Right kidney (tissue), 1 donor: ENCODE results near the gene CACNA2D2.
A peak's percentile ranks its signal among the peaks of the same experiment; 100 is the strongest.

ENCODE experiments used
- DNase-seq: peaks from one replicate; pipeline ENCODE4 v3.0.0-alpha.2; 2016

The CACNA2D2 gene

GRCh38 chr3:50345008-50345407 is 158.4 kb downstream of the CACNA2D2 start:
- DNase-seq = no peak

DNA sequence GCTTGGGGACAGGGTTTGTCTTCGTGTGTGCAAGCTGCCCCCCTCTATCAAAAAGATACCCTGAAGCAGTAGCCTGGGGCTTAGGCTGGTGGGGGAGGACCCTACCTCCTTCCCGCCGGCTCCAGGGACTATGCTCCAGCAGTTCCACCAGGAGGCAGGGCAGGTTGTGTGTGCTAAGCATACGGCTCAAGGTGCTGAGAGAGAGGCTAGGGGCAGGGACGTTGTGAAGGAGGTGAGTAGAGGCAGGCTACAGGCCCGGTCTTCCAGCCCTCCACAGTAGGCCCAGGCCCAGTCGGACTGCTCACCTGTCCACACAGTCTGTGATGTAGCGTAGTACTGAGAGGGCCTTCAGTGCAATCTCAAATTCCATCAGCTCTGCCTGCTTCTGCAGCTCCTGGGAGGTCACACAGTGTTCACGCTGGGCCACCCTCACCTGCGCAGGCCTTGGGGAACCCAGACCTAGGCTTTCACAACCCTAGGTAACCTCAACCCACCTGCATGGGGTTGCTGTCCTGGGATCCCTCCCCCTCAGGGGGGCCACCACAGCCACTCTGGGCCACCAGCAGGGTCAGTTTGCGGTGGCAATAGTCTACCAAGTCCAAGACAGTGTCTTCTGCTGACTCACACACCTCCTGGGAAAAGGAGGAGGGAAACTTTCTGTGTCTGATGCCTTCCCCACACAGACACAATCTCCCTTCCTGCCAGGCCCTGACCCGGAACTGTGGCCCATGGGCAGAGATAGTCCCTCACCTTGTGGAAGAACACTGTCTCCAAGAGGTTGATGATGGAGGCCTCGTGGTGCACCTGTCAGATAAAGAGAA is 160.4 kb downstream of the CACNA2D2 start:
- DNase-seq = no peak

DNA sequence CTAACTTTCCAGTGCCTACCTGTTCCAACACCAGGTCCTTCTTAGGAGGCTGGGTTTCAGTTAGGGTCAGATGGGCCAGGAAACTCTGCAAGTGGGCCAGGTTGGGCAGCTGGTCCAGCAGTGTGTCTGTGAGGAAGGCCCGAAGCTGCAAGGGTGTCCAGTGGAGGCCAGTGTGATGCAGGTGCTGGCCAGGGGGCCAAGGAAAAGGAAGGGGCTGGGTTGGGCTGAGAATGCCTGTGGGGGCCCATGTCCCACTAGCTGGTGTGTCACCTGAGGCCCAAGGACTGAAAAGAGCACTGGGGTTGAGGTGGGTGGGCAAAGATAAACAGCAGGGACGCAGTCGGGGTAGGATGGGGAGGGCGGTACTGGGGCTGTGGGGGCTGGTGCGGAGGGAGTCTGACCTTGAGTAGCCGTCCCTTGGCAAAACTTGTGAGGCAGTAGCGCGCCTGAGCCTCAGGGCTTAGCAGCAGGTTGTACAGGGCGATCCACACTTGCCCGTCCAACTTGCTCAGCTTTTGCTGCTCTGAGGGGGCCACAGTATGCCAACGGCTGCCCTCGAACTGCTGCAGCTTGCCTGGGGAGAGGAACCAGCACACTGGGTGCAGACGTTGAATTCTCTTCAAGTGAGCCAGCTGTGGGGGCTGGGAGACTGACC is 161.3 kb downstream of the CACNA2D2 start:
- no peak for DNase-seq

- no peak for DNase-seq
Observed at GRCh38 chr3:50341537-50341936, 161.9 kb downstream of the CACNA2D2 start.

GRCh38 chr3:50340448-50341329 is 162.7 kb downstream of the CACNA2D2 start, which contains the start of gene RASSF1:
Gene RASSF1 (minus strand): TSS chr3:50340836. CDS start chr3:50340805, 31 bp downstream.
- DNase-seq = peak; percentile 71

- no peak for DNase-seq
Observed at GRCh38 chr3:50340147-50340447, 163.3 kb downstream of the CACNA2D2 start.

DNA sequence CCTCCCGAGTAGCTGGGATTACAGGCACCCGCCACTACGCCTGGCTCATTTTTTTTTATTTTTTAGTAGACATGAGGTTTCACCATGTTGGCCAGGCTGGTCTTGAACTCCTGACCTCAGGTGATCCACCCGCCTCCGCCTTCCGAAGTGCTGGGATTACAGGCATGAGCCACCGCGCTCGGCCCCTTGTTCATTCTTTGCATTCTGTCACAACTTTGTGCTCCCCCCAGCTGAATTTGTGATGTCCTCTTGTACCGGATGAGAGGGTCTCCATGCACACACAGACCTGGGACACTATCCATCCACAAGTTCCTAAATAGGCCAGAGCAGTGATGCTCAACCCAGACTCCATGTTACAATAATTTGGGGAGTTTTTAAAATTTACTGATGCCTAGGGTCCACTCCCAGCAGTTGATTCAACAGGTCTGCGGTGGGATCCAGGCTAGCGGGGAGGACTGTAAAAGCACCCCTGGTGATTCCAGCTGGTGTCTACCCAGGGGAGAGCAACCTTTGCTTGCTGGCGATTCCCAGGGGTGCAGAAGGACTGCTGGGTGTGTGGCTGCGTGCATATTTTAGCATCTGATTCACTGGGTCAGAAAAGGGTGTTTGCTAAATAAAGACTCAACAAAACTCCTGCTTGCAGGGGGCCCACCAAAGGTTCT is 163.8 kb downstream of the CACNA2D2 start:
- DNase-seq = no peak

- no peak for DNase-seq
Observed at GRCh38 chr3:50338965-50339364, 164.5 kb downstream of the CACNA2D2 start.

DNA sequence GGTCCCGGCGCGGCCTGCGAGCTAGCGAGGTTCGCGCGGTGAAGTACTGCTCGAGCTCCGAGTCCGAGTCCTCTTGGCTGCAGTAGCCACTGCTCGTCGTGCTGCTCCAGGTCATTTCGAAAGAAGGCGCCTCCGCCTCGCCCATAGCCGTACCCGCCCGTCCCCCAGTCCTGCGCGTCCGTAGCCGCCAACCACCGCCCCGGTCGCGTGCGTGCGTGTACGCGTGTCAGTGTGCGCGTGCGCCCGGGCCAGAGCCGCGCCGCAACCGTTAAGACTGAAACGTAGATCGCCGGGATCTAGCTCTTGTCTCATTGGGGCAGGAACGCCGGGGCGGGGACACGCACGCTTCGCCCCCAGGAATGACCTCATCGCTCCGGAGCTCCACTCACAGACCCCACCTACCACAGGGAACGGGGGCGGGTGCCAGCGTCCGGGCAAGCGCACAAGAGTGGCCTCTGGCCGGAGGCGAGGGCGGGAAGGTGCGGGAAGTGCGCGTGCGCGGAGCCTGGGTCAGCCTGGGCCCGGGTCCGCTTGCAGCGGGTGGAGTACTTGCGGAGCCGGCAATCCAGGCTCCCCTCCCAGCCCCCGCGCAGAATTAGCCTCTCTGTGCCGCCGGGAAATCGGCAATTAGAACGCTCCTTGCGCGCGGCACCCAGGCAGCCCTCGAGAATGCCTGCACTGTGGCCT is 166.1 kb downstream of the CACNA2D2 start:
- DNase-seq = peak; percentile 94

DNA sequence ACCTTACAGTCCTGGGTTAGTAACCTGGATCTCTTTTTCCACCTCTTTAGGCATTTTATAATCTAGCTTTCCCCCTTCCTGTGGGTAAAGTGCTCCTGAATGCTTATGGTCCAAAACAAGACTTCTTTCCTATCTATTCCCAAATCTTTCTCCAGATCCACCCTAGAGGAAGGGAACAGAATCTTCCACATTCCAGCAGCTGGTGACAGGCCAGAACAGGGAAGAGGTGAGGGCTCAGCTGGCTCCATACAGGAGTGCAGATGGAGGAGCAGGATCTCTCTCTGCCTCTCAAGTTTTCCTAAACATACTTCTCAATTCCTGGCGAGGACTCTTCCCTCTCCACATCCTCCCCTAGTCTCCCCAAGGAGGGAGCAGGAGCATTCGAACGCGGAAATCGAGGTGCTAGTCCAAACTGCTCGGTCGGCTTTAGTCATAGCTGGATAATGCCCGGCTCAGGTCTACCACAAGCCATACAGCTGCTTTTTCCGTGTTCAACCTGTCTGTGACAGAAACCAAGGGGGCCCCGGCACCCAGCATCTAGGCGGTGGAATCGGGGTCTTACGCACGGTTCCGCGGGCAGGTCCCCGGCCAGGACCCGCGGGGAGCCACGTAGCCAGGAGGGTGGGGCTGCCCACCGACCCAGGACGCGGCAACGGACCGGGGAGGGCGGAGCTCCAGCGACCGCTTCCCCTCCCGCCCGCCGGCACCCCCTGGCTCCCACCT is 166.8 kb downstream of the CACNA2D2 start:
- DNase-seq = no peak

DNA sequence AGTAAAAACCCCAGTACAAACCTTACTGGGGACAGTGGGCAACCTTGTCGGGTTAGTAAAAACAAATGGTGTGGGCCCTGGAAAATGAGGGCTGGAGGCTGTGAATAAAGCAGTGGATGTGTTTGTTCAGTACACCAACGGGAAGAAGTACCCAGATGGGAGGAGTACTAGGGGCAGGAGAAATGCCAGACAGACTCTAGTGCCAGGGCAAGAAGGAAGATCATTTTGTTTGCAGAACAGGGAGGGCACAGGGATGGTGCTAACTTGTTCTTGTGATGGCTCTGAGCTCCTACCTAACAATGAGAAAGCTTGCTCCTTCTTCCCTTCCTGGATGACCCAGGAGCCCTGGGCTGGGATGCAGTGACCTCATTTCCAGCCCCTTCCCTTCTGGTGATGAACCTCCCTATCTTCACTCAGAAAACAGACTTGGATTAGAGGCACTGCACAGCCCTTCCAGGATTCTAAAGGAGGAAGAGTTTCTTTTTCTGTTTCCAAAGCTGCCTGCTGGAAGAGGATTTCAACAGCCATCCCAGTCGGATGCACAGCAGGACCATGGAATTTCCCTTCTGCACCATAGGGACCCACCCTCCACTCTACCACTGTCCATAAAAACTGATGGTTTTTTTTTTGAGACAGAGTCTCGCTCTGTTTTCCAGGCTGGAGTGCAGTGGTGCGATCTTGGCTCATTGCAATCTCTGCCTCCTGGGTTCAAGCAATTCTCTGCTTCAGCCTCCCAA is 168.9 kb downstream of the CACNA2D2 start:
- no peak for DNase-seq

- no peak for DNase-seq
Observed at GRCh38 chr3:50333744-50334328, 169.6 kb downstream of the CACNA2D2 start.

- no peak for DNase-seq
Observed at GRCh38 chr3:50331364-50331907, 172.0 kb downstream of the CACNA2D2 start.

GRCh38 chr3:50330330-50330729 is 173.1 kb downstream of the CACNA2D2 start:
- no peak for DNase-seq

- peak; percentile 85 for DNase-seq
Observed at GRCh38 chr3:50327943-50328691, 175.3 kb downstream of the CACNA2D2 start, which contains the start of gene TUSC2. Gene TUSC2 (minus strand): TSS chr3:50328223. CDS start chr3:50328099, 124 bp downstream.

GRCh38 chr3:50327129-50327528 is 176.3 kb downstream of the CACNA2D2 start:
- no peak for DNase-seq

DNA sequence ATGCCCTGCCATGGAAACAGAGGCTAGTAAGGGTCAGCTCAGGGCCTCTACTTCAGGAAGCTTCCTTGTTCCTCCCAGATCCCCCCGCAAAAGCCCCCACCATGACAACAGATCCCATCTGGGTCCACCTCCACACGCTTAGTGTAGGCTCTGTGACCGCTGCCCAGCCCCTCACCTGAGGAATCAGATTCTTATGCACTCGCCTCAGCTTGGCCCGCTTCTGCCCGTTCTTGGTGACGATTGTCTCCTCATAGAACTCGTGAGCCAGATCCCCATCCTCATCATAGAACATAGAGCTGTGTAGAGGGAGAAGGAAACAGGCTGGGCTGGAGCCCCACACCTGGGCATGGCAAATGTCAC is 177.3 kb downstream of the CACNA2D2 start:
- DNase-seq = no peak

- no peak for DNase-seq
Observed at GRCh38 chr3:50325497-50326181, 177.8 kb downstream of the CACNA2D2 start.
